Measurements from ENCODE around the gene CD160. TPM values are rescaled to one million over a fixed set of nuclear protein-coding genes. Genes with fewer than 3 reads are reported as not detected.
A peak's percentile ranks its signal among the peaks of the same experiment; 100 is the strongest.

Gene CD160
- total and polyA plus RNA-seq, 2 of the 4 experiments (the other 2 are of a cell fraction), result not detected

GRCh38 chr1:145786271-145786670, 67.0 kb downstream of the CD160 start:
- DNase-seq, result no peak
- no CpG with 5 or more reads among the region's 1 CpG for WGBS, 2 experiments (ENCODE audit: extremely low coverage in 2 of 2, insufficient read length in 1 of 2)
- peaks cover 3% of the 10 kb centered on the region for H3K9me1 ChIP-seq (ENCODE audit: insufficient read depth, low read length)
- no peak overlapping the region for H4K8ac ChIP-seq (ENCODE audit: low read depth in 2 of 2, low read length in 2 of 2)
- peaks cover 16 to 54% of the 10 kb centered on the region in 2 experiments for H3K79me1 ChIP-seq (ENCODE audit: low read depth in 1 of 2, low read length in 2 of 2)
- intact Hi-C loops (cut with micrococcal nuclease), result no loop called here
- no peak overlapping the region for H2BK15ac ChIP-seq (ENCODE audit: low read depth, low read length)
- ChIA-PET CTCF (no interaction called here), POLR2A (ENCODE audit: unreplicated experiment) (no interaction called here)
- H3K27ac ChIP-seq (ENCODE audit: insufficient read depth, low read length), result no peak overlapping the region
- H3K23ac ChIP-seq (ENCODE audit: low read depth, low read length), result no peak overlapping the region
- H3K4me2 ChIP-seq (ENCODE audit: low read depth, low read length), result no peak overlapping the region; the same call in 1 of the 2 replicates
- no peak overlapping the region for H2AFZ ChIP-seq (replicated peaks; ENCODE audit: low read length, poor library complexity)
- peaks cover 5% of the 10 kb centered on the region; the same call in 1 of the 2 replicates for H3K36me3 ChIP-seq (ENCODE audit: control insufficient read depth, insufficient read depth, low read length)
- H4K5ac ChIP-seq (ENCODE audit: low read depth, low read length), result no peak overlapping the region; the same call in 1 of the 2 replicates
- BruUV-seq (replicated peaks), result no TSS peak
- no peak overlapping the region for H3K14ac ChIP-seq (replicated peaks; ENCODE audit: low read depth, low read length)
- H4K91ac ChIP-seq (ENCODE audit: insufficient read depth, low read depth, low read length), result no peak overlapping the region
- no peak overlapping the region for H2BK120ac ChIP-seq (ENCODE audit: low read depth, low read length)
- H3K4me3 ChIP-seq (ENCODE audit: insufficient read depth, low read depth, low read length), result no peak overlapping the region
- no peak overlapping the region for H2AK9ac ChIP-seq (replicated peaks; ENCODE audit: low read depth, low read length, poor library complexity)
- no peak overlapping the region for H3K4ac ChIP-seq (ENCODE audit: low read depth, low read length)
- no peak overlapping the region for H2BK20ac ChIP-seq (ENCODE audit: low read depth, low read length)
- H3K18ac ChIP-seq (ENCODE audit: low read depth, low read length), result no peak overlapping the region
- no peak overlapping the region for H2AK5ac ChIP-seq (ENCODE audit: low read depth, low read length)
- ATAC-seq (ENCODE audit: low read depth), result no peak
- no peak overlapping the region for H3K9ac ChIP-seq (ENCODE audit: low read depth, low read length)
- H3K9me3 ChIP-seq (ENCODE audit: control insufficient read depth, insufficient read depth, low read length), result no peaks in the 10 kb centered on the region
- peak overlapping the region; percentile 84 for H2BK5ac ChIP-seq (ENCODE audit: low read depth, low read length, poor library complexity, severe bottlenecking)
- H3K4me1 ChIP-seq (ENCODE audit: control insufficient read depth, insufficient read depth, low read length), result peaks cover 9% of the 10 kb centered on the region; the same call in 1 of the 2 replicates
- in situ Hi-C loops (cut with MboI; ENCODE audit: low sequenced_read_pairs), result no loop called here
- TF ChIP-seq POLR2A (IDR thresholded peaks at IDR 0.05; ENCODE audit: low read depth, low read length) (no peak), MXI1 (IDR thresholded peaks at IDR 0.05; ENCODE audit: borderline replicate concordance, low read depth, low read length) (no peak), BHLHE40 (IDR thresholded peaks at IDR 0.05; ENCODE audit: low read depth, low read length) (no peak), FOS (IDR thresholded peaks at IDR 0.05; ENCODE audit: low read depth, low read length) (no peak), CTCF (conservative IDR thresholded peaks at IDR 0.05; ENCODE audit: low read depth, low read length) (no peak), RFX5 (IDR thresholded peaks at IDR 0.05; ENCODE audit: low read depth, low read length) (no peak), ELK1 (IDR thresholded peaks at IDR 0.05; ENCODE audit: borderline replicate concordance, low read depth, low read length) (no peak), MAZ (IDR thresholded peaks at IDR 0.05; ENCODE audit: borderline replicate concordance, low read depth, low read length) (no peak), CEBPB (IDR thresholded peaks at IDR 0.05; ENCODE audit: low read depth, low read length) (no peak), USF2 (IDR thresholded peaks at IDR 0.05; ENCODE audit: low read depth, low read length) (no peak), MAFK (IDR thresholded peaks at IDR 0.05; ENCODE audit: low read depth, low read length) (no peak), SMC3 (IDR thresholded peaks at IDR 0.05; ENCODE audit: low read depth, low read length) (no peak), RCOR1 (IDR thresholded peaks at IDR 0.05; ENCODE audit: insufficient replicate concordance, low read length) (no peak), RAD21 (IDR thresholded peaks at IDR 0.05; ENCODE audit: low read length) (no peak), NFE2L2 (IDR thresholded peaks at IDR 0.05; ENCODE audit: low read depth, low read length) (no peak), CHD1 (IDR thresholded peaks at IDR 0.05; ENCODE audit: low read depth, low read length) (no peak)
- H3K56ac ChIP-seq (ENCODE audit: extremely low read depth, insufficient read depth, low read length), result no peak overlapping the region
- peaks cover 3% of the 10 kb centered on the region; the same call in 1 of the 2 replicates for H4K20me1 ChIP-seq (ENCODE audit: insufficient read depth, low read length)
- dilution Hi-C loops (cut with HindIII; ENCODE audit: low sequenced_read_pairs, unreplicated experiment), result no loop called here
- H3K27me3 ChIP-seq (ENCODE audit: control insufficient read depth, insufficient read depth, low read length), result no peaks in the 10 kb centered on the region
